ENCODE results near the gene INHBB.

The INHBB gene

GRCh38 chr2:120367221-120367620, 21.3 kb downstream of the INHBB start:
- no peaks in the 10 kb centered on the region for H3K4me1 Mint-ChIP-seq
- DNase-seq (ENCODE audit: low spot score in 2 of 2): no peak
- no peak for ATAC-seq (ENCODE audit: low read depth)
- peaks cover 13% of the 10 kb centered on the region for H3K27me3 Mint-ChIP-seq
- H3K36me3 Mint-ChIP-seq: no peaks in the 10 kb centered on the region
- no peak overlapping the region for H3K4me3 Mint-ChIP-seq
- no peaks in the 10 kb centered on the region for H3K9me3 Mint-ChIP-seq
- H3K27ac Mint-ChIP-seq: no peak overlapping the region

- no peaks in the 10 kb centered on the region for H3K36me3 Mint-ChIP-seq
- H3K27ac Mint-ChIP-seq: no peak overlapping the region
- no peaks in the 10 kb centered on the region for H3K4me1 Mint-ChIP-seq
- peaks cover 13% of the 10 kb centered on the region for H3K27me3 Mint-ChIP-seq
- H3K9me3 Mint-ChIP-seq: no peaks in the 10 kb centered on the region
- DNase-seq (ENCODE audit: low spot score in 2 of 2) (no peak), ATAC-seq (ENCODE audit: low read depth) (no peak)
- no peak overlapping the region for H3K4me3 Mint-ChIP-seq
These were observed 21.7 kb downstream of the INHBB start for GRCh38 chr2:120367649-120368048.

- H3K9me3 Mint-ChIP-seq: no peaks in the 10 kb centered on the region
- DNase-seq (ENCODE audit: low spot score in 2 of 2): no peak
- no peak for ATAC-seq (ENCODE audit: low read depth)
- H3K27me3 Mint-ChIP-seq: peaks cover 13% of the 10 kb centered on the region
- no peaks in the 10 kb centered on the region for H3K36me3 Mint-ChIP-seq
- no peak overlapping the region for H3K4me3 Mint-ChIP-seq
- no peaks in the 10 kb centered on the region for H3K4me1 Mint-ChIP-seq
- H3K27ac Mint-ChIP-seq: no peak overlapping the region
These were observed 22.1 kb downstream of the INHBB start for GRCh38 chr2:120368086-120368485.

GRCh38 chr2:120369250-120369649, 23.3 kb downstream of the INHBB start:
- no peaks in the 10 kb centered on the region for H3K4me1 Mint-ChIP-seq
- peaks cover 13% of the 10 kb centered on the region for H3K27me3 Mint-ChIP-seq
- H3K9me3 Mint-ChIP-seq: no peaks in the 10 kb centered on the region
- no peaks in the 10 kb centered on the region for H3K36me3 Mint-ChIP-seq
- DNase-seq (ENCODE audit: low spot score in 2 of 2) (no peak), ATAC-seq (ENCODE audit: low read depth) (no peak)
- H3K27ac Mint-ChIP-seq: no peak overlapping the region
- H3K4me3 Mint-ChIP-seq: no peak overlapping the region

DNA sequence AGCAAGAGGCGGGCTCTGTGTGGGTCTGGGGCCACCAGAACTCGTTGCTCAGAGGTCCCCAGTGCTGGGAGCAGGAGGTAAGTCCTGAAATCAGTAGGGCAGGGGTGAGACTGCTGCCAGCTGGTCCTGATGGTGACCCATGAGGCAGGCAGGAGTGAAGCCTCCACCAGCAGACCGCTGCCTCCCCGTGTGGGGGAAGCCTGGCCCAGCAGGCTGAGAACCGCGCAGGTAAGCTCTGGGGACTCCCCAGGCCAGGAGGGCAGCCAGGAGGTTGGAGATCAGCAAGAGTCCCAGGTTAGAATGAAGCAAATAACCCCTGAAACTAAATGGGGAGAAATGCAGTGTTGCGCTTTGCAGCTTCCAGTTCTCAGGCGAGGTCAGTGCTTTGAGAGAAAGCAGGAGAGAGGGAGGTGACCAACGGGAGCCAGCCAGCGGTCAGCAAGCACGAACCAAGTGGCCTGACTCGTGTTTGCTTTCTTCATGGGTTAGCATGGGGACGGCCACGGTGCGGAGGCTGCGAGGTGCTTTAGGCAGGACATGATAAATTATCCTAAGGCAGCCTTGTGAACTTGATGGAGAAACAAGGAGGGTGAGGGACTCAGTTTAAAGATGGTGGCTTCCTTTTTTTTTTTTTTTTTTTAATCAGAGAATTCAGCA, 26.2 kb downstream of the INHBB start:
- Mint-ChIP-seq H3K36me3 (no peaks in the 10 kb centered on the region), H3K9me3 (no peaks in the 10 kb centered on the region), H3K27me3 (peaks cover 2% of the 10 kb centered on the region), H3K27ac (no peak overlapping the region), H3K4me1 (no peaks in the 10 kb centered on the region), H3K4me3 (no peak overlapping the region)
- DNase-seq (ENCODE audit: low spot score in 2 of 2): no peak
- no peak for ATAC-seq (ENCODE audit: low read depth)

DNA sequence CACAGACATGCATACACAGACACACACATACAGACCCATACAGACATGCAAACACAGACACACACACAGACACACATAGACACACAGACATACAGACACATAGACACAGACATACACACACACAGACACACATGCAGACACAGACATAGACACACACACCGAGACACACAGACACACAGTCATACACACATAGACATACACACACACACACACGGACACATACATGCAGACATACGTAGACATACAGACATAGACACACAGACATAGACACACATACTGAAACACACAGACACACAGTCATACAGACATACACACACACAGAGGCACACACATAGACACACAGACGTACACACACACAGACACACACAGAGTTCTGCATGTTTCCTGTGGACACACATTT, 26.9 kb downstream of the INHBB start:
- Mint-ChIP-seq H3K4me3 (no peak overlapping the region), H3K27ac (no peak overlapping the region)
- no peak for ATAC-seq (ENCODE audit: low read depth)

GRCh38 chr2:120373424-120373823, 27.5 kb downstream of the INHBB start:
- ATAC-seq (ENCODE audit: low read depth) (no peak), DNase-seq (ENCODE audit: low spot score in 2 of 2) (no peak)
- H3K9me3 Mint-ChIP-seq: no peaks in the 10 kb centered on the region
- H3K27ac Mint-ChIP-seq: no peak overlapping the region
- no peak overlapping the region for H3K4me3 Mint-ChIP-seq
- no peaks in the 10 kb centered on the region for H3K4me1 Mint-ChIP-seq
- no peaks in the 10 kb centered on the region for H3K36me3 Mint-ChIP-seq
- H3K27me3 Mint-ChIP-seq: peaks cover 10% of the 10 kb centered on the region

More for the DNA sequence above, 26.9 kb downstream of the INHBB start:
- Mint-ChIP-seq H3K4me1 (no peaks in the 10 kb centered on the region), H3K36me3 (no peaks in the 10 kb centered on the region), H3K27me3 (peaks cover 6% of the 10 kb centered on the region), H3K9me3 (no peaks in the 10 kb centered on the region)
- DNase-seq (ENCODE audit: low spot score in 2 of 2): no peak

DNA sequence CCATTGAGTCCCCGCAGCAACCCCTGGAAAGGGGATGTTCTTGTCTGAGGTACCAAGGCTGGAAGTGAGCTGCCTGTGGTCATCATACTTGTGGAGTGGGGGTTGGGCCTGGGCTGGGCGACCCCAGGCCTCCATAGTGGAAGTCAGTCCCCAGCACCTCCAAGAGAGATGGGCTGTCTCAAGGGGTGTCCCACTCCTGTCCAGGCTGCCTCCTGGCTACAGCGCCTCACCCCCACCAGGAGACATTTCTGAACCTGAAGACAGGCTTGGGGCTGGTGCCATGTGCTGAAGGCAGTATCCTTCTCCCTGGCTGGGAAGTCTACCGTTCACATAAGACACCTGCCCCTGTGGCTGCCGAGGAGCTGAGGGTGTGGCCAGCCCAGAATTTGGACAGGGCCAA, 28.9 kb downstream of the INHBB start:
- Mint-ChIP-seq H3K4me1 (no peaks in the 10 kb centered on the region), H3K4me3 (no peak overlapping the region), H3K36me3 (no peaks in the 10 kb centered on the region), H3K27me3 (peaks cover 10% of the 10 kb centered on the region), H3K27ac (no peak overlapping the region), H3K9me3 (no peaks in the 10 kb centered on the region)
- DNase-seq (ENCODE audit: low spot score in 2 of 2): no peak
- no peak for ATAC-seq (ENCODE audit: low read depth)

- Mint-ChIP-seq H3K36me3 (no peaks in the 10 kb centered on the region), H3K4me1 (no peaks in the 10 kb centered on the region), H3K27ac (no peak overlapping the region), H3K9me3 (no peaks in the 10 kb centered on the region), H3K4me3 (no peak overlapping the region), H3K27me3 (peaks cover 10% of the 10 kb centered on the region)
- DNase-seq (ENCODE audit: low spot score in 2 of 2): no peak
- ATAC-seq (ENCODE audit: low read depth): no peak
These were observed 29.5 kb downstream of the INHBB start for GRCh38 chr2:120375251-120376020.

DNA sequence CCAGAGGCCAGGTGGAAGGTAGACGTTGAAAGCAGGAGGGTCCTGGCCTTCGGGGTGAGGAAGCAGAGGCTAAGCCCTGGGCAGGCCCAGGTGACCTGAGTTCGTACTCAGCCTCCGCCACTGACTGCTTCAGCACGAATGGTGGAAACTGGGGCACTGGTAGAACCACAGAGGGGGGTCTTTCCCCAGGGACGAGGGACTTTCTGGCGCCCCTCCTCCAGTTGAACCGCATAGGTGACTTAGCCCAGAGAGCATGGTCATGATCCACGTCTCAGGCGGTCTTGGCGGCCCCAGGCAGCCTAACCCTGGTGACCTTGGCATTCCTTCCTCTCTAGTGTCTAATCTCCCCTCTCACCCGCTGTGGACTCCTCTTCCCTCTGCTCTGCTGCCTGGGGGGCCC, 30.2 kb downstream of the INHBB start:
- Mint-ChIP-seq H3K27ac (no peak overlapping the region), H3K4me1 (no peaks in the 10 kb centered on the region), H3K4me3 (no peak overlapping the region), H3K9me3 (no peaks in the 10 kb centered on the region), H3K27me3 (peaks cover 10% of the 10 kb centered on the region), H3K36me3 (no peaks in the 10 kb centered on the region)
- DNase-seq (ENCODE audit: low spot score in 2 of 2): no peak
- no peak for ATAC-seq (ENCODE audit: low read depth)

DNA sequence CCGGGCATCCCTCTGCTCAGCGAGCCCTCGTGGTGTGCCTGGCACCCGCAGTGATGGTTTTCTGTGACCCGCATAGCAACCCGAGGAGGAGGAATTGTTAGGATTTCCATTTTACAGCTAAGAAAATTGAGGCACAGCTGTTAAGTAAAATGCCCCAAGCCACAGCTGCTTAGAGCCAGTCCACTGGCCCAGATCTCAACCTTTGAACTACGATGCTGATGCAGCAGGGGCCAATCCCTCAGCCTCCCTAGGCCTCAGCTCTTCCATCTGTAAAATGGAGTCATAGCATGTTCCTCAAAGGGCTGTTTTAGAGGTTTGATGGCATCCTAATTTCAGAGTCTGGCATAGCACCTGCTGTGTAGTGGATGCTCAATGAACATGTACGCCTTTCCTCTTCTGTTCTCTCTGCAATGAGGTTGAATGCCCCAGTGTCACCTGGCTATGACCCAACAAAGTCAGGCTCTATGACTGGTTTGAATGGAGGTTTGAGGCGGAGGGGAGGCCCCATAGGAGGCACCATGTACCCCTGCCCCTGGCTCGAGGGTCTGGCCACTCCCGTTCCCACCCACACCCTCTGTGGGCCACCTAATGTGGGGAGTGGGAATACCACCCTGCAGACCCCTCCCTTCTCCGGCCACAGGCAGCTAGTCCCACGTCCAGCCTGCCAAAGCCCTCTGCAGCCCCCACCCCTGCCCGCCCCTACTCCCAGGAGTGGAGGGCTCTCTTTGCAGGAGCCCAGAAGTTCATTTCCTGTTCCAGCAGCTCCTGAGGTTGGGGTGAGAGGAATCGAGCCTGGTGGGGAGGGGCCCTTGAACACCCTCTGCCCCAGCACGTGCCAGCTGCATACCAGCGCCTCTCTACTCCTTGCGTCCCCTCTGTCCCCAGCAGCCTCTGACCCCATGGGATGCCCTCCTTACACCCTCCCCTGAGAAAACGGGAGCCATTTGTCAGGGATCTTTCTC, 31.0 kb downstream of the INHBB start:
- no peak for ATAC-seq (ENCODE audit: low read depth)
- no peak overlapping the region for H3K4me3 Mint-ChIP-seq
- no peak overlapping the region for H3K27ac Mint-ChIP-seq
- H3K4me1 Mint-ChIP-seq: no peaks in the 10 kb centered on the region
- no peaks in the 10 kb centered on the region for H3K9me3 Mint-ChIP-seq
- DNase-seq (ENCODE audit: low spot score in 2 of 2): no peak
- no peaks in the 10 kb centered on the region for H3K36me3 Mint-ChIP-seq
- H3K27me3 Mint-ChIP-seq: peaks cover 11% of the 10 kb centered on the region

DNA sequence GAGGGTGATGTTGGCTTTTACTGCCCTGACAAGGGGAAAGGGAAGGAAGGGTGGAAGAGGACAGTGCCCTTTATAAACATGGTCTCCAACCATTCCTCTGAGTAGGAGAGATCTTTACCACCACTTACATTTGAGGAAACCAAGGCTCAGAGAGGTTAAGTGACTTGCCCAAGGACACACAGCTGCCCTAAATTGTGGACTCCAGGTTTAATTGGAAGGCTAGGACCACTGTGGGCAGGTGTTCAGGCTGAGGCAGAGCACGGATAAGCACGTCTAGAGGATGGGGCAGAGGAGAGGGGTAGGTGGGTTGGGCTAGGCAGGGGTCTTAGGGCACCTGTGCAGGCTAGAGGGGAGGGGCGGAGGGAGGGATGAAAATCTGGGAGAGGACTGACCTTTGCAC, 32.7 kb downstream of the INHBB start:
- no peak for ATAC-seq (ENCODE audit: low read depth)
- Mint-ChIP-seq H3K27me3 (peaks cover 11% of the 10 kb centered on the region), H3K4me1 (no peaks in the 10 kb centered on the region), H3K9me3 (no peaks in the 10 kb centered on the region), H3K4me3 (no peak overlapping the region), H3K27ac (no peak overlapping the region), H3K36me3 (no peaks in the 10 kb centered on the region)
- no peak for DNase-seq (ENCODE audit: low spot score in 2 of 2)

- ATAC-seq (ENCODE audit: low read depth): no peak
- H3K4me3 Mint-ChIP-seq: no peak overlapping the region
- H3K27me3 Mint-ChIP-seq: peaks cover 11% of the 10 kb centered on the region
- no peaks in the 10 kb centered on the region for H3K36me3 Mint-ChIP-seq
- no peaks in the 10 kb centered on the region for H3K9me3 Mint-ChIP-seq
- DNase-seq (ENCODE audit: low spot score in 2 of 2): no peak
- no peak overlapping the region for H3K27ac Mint-ChIP-seq
- H3K4me1 Mint-ChIP-seq: no peaks in the 10 kb centered on the region
These were observed 34.3 kb downstream of the INHBB start for GRCh38 chr2:120379916-120380893.

Measured in memory B cell (primary cell).